Stimulated activated CD8-positive, alpha-beta memory T cell treated with anti-CD3 and anti-CD28 coated beads, Interleukin-15, amount 100 ng/mL, for 48 hours (primary cell): ENCODE data around the gene PKP4.

ENCODE experiments used
- DNase-seq, 2 donors: peaks; one replicate each; pipeline ENCODE4 v3.0.0-alpha.2; 2020; ENCODE audit warnings: low read depth in 2 of 2

Gene PKP4

DNA sequence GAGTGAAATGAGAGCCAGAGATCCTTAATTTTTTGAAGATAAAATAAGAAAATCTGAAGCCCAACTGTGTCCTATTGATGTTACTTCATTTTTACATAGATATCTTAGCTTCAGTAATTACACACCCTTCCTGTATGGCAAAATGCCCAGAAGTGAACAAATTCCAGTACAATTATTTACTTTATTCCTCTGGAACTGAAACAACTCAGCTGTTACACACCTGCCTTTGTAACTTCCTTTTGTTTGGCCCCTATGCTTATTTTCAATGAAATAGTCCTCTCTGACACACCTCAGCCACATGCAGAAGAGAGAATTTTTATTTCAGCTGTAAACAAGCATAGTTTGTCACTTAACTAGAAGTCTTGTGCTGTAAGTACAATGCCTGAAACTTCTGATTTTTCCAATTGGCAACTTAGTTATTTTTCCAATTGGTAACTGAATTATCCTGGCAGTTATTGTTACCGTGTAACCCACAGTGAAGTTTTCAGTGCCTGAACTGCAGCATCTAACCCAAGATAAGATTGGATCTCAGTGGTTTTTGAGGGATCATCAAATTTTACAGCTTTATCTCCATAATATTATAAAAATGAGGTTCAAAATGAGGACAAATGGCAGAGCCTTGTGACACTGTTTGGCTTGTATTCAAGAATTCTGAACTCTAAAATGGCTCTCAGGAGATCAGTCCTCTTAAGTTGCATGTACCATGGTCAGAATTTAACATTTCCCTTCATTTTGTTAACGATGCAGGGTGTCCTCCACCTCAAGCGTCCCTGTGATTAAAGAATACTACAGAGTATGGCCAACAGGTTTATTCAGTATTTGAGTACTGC lies 82.6 kb downstream of the PKP4 start:
- no peak for DNase-seq

DNA sequence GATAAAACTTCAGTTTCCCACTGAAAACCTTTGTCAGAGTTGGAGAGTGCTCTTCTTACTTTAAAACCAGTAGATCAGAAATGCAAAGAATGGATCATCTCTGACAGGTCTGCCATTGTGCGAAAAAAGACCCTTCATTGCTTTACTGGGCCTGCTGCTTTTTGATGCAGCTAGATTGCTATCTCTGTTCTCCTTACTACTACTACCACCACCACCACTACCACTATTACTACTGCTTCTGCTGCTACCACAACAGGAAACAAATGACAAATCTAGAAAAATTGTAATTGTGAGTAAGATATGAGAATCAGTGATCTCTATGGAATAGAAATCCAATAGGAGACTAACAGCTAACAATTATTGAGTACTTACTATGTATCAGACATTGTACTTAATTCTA lies 85.8 kb downstream of the PKP4 start:
- DNase-seq: no peak

DNA sequence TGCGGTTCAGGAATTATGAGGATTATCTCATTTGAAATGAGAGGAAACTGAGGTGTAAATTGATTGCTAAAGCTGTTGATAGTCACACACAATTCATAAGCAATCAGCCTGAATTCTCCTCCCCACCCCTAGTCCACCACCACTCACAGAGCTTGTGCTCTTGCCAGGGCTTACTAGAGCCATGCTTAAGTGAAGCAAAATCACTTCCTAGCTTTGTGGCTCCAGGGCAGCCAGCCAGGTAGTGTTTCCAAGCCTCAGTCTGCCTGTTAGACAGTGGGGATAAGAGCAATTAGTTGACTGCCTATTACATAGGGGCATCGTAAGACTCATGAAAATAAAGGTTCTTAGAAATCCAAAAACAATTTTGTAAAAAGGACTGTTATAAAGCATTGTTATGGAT lies 87.2 kb downstream of the PKP4 start:
- no peak for DNase-seq

DNA sequence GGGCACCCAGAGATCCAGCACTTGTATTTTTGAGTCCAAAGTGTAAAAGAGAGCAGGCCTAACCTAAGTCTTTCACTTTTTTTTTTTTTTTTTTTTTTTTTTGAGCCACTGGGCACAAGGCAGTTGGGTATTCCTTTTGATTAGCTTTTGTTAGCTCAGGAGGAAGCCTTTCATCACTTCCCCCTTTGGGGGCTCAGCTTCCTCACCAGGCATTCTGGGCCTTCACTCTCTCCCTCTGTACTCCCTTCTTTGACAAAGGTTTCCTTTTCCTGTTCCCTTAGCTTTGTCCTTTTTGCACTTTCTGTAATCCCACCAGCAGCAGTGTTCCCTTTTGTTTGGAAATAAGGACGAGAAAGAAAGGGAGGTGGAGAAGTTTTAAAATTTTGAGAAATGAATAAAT lies 88.2 kb downstream of the PKP4 start:
- DNase-seq: no peak

DNA sequence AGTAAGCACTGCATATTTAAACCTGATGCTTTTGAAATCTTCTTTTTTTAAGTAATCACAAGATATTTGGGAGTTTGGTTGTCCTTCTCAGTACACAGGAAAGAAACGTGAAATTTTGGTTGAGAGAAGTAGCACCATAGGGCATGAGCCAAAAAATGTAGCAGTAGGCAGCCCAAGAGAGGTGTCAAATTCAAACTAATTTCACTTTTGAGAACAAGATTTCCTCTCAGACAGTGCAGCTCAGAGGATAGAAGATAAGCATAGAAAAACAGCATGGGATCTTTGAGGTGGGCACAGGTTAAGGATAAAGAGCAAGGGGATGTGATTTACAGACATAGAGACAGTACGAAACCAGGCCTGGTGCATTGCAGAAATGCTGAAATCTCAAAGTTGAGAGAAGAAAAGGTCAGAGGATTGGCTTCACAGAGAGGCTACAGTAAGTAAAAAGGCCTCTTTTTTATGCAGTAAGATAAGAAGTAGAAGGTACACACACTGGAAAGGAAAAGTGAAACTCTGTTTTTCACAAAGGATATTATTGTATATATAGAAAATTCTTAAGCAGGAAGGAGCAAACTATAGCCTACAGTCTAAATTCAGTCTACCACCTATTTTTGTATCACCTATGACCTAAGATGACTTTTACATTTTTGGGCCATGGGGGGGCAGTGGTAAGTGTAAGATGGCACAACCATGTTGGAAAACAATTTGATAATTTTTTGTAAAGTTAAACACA lies 89.8 kb downstream of the PKP4 start:
- no peak for DNase-seq

DNA sequence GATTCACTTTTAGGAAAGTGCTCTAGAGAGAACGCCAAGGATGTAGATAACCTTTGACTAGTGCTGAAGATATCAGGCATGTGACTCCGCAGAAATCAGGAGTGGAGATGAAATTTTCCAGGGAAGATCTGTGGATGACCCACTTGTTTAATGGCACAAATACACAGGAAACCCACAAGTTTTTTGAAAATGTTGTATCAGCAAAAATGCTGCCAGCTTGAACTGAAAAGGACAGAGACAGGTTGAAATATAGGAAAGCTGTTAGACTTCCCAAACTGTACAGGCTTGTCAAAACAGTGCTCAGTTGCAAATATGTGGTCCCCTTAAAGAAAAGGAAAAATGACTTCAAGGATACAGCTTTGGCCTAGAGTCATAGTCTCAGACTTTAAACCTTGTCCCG lies 96.5 kb downstream of the PKP4 start:
- no peak for DNase-seq

DNA sequence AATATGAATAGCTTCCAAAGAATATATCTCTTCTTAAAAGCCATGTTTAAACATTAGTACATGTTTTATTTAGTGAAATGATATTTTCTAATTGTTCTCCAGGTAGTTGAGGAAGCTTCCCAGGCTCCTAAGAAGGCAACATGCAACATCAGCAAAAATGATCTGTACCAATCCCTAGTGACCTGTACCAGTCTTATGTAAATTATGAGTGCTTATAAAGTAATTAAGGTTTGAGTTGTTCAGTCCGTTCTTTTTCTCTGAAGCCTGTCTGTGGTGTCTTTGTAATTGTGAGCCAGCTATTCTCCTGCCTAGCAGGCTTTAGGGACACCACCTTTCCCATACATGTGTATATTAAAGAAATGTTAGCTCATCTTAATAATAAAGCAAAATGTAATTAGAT lies 98.2 kb downstream of the PKP4 start:
- DNase-seq: no peak

DNA sequence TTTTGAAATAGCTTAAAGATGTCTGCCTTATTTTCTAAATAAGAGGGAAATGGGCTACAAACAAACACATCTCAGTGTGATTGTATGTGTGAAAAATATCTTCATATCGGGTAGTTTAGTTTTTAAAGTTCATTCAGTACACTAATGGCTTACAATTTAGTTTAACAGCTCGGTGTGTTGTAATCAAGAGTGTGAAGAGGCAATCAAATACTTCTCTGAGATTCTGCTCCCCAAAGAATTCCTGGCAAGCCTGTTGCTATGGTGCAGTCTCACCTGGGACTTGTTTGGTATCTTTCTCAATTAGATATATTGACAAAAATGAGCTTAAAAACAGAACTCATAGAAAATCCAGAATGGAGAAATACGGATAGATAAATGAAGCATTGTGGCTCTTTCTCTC lies 99.4 kb downstream of the PKP4 start:
- no peak for DNase-seq

DNA sequence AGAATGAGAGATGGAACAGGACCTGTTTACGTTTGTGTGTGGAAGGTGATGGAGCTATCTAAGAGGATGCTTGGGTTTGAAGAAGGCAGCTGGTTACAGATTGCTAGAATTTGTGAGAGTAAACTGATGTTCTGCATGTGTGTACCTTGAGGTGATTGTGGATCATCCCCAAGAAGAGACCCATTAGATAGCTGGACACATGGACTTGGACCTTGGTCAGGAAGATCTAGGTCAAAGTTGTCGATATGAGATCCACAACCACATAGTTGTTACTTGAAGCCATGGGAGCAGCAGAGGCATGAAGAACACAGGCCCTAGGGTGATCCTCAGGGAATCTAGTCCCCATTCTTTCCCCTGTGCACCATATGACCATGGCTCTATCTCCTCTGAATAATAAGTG lies 101.0 kb downstream of the PKP4 start:
- DNase-seq: no peak

DNA sequence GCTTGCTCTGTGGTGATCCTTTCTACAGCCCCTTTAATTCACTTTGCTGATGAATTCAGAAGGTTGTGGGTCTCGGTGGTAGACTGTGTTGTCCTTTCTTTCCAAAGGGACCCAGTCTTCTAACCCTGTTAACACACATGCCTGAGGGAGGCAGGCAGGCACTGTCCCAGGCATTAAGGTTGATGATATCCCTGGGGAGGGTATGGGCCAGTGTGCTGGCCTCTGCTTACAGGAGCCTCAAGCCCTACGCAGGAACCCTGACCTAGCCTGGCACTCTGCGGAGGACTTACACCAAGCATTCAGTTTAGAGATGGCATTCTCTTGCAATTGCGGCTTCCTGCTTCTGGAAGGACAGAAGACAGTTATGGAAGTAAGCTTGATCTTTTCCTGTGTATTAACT lies 102.5 kb downstream of the PKP4 start:
- DNase-seq: no peak

DNA sequence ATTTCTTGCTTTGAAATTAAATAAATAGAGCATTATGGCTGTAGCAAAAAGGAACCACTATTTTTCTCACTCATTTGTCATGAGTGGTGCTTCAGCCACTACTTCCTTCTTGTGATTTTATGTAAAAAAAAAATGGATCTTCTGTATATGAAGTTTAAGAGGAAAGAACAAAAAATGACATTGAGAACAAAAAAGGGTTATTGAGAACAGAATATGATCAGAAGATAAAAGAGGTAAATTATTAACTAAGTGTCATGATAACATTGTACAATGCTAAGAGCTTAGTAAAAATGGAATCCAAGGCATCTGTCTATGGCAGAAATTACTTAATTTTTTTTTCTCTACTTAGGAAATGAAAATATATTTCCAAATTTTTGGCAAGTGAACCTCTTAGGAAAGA lies 103.5 kb downstream of the PKP4 start:
- DNase-seq: no peak

DNA sequence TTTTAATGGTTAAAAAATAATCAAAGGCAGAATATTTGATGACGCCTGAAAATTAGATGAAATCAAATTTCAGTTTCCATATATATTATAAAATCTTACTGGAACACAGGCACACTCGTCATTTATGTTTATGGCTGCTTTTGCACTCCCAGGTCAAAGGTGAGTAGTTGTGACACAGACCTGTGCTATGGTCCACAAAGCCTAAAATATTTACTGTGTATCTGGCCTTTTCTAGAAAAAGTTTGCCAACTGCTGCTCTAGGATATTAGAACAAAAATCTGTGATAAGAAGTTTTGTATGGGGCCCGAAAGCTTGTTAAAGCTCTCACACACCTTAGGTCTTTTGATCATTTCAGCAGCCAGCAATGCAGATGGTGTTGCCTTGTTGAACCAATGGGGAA lies 104.3 kb downstream of the PKP4 start:
- no peak for DNase-seq

DNA sequence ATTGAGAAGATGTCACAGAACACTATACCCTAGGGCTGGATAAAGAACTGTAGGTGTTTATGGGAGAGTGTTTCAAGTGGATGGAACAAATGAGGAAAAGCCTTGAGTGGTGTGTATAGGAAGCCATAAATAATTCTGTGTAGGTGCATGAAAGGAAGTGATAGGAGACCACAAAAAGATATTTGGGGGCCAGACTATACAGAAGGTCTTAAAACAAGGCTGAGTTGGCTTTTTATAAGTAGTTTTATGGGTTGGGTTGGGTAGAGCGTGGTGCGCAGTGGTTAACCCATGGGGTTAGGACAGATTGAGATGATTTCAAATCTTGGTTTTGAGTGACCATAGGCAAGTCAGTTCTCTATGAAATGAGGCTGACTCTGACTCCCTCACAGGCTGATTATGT lies 110.5 kb downstream of the PKP4 start:
- DNase-seq: no peak

DNA sequence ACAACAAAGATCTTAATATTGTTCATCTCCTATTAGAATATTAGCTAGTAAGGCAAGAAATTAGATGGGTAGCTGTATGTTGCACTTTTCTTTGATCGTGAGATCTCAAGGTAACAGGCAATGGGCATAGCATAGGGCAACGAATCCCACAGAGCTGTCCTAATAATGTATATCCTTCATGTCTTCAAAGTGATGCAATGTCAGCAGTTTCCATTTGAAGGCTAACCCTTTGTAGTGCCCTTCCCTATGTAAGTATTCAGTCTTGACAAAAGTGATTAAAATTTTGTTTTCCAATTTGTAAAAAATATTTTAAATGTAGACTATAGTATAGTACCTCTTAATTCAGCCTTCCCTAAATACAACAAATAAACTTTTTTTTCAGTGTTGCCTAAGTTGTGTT lies 112.5 kb downstream of the PKP4 start:
- DNase-seq: no peak

DNA sequence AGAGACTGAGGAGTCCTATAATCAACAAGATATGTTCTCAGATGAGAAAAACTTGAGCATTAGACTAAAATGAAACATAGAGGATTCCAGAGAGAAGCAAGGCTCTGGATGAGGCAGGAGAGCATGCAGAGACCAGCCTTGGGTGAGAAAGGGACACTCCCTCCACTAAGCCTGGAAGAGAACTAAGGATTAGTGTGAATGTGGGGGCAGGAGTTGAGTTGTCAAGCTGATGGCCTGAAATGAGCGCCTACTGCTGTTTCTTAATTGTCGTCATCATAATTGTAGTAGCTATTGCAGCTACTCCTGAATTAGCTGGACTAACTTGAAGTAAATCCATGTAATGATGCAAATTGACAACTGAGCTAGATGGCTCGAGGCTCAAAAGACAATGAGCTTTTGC lies 114.1 kb downstream of the PKP4 start:
- DNase-seq: no peak

DNA sequence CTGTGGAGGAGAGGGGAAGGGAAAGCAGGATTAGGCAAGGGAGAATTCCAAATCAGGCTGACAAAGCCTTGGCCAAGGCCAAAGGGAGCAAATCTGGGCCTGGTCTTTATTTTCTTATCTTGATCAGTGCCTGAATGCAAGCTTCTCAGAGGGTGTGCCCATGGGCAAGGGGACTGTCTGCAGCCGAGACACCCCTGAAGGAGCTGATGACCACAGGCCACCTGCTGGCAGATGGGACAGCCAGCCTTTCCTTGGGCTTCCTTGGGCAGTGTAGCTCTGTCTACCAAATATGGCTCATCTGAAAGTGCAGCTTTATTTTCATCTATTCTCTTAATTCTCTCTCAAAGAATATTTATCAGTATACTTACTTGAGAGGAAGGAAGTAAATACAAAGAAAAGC lies 117.0 kb downstream of the PKP4 start:
- DNase-seq: no peak

DNA sequence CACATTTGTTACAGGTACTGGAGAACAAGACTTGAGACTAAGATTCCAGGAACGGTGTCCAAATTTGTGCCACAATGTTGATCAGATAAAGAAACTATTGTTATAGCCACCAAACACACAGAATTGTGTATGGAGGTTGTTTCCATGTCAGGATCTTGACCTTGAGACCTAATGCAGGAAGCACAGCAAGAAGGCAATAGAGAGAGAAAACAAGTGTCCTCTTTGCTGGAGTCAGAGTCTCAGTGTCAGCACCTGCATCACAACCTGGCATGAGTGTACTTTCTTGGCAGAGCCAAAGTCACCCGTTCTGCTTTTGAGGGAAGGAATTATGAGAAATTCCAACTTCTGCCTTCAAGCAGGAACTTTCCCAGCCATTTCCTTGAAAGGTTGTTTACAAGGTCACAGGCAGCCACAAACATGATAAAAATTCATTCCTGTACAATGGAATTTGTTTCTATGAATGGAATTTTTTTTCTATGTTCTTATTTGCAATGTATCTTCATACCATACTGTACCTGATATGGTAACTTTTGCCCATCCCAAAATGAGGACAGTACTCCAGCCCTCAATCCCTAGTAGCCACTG lies 118.4 kb downstream of the PKP4 start:
- DNase-seq: no peak

DNA sequence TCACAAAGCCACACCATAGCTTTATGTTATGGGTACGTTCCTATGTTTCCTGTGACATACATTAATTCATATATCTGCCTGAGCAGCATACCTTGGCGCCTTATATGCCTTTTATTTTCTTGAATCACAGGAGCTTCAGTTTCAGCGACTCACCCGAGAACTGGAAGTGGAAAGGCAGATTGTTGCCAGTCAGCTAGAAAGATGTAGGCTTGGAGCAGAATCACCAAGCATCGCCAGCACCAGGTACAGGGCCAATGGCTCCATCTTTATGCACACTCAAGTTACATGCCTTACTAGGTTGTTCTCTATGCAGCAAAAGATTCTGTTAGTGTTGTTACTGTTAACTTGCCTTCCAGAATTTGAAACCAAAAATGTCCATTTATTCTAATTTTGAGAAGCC lies 120.4 kb downstream of the PKP4 start:
- no peak for DNase-seq

DNA sequence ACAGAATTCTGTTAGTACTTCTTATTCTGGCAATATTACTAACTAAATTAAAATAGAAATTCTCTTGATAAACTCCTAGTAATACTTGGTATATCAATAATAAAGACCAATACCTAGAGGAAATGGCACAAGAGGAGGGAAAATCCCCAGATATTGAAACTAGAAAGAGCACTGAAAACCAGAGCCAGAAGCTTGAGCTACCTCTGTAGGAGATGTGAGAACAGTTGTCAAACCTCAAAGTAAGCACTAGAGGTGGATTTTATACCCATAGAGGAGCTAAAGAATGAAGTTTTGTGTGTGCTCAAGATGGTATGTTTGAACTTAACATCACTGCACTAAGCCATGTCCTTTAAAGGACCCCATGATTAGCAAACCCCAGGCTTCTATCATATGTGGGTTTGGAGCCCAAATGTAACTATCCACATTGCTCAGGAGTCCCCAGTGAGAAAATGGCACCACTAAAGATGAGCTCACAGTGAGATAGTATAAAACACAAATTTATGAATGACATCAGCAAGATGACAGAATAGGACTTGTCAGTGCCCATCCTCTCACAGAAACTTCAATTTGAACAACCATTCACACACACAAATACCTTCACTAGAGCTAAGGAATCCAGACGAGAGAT lies 122.1 kb downstream of the PKP4 start:
- no peak for DNase-seq

DNA sequence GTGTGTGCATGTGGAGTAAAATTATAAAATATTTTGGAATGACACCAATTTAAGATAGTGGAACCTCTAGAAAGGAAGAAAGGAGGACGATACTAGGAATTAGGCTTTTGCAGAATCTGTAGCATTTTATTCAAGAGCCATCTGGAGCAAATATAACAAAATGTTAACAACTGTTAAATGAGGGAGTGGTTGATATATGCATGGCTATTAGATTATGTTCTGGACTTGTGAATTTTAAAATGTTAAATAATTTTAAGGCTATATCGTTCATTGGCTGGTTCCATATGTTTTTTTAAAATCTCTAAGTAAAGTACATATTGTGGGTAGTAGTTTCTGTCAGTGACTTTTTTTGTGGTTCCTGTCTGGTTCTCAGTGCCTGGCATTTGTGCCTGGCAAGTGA lies 123.2 kb downstream of the PKP4 start:
- no peak for DNase-seq

DNA sequence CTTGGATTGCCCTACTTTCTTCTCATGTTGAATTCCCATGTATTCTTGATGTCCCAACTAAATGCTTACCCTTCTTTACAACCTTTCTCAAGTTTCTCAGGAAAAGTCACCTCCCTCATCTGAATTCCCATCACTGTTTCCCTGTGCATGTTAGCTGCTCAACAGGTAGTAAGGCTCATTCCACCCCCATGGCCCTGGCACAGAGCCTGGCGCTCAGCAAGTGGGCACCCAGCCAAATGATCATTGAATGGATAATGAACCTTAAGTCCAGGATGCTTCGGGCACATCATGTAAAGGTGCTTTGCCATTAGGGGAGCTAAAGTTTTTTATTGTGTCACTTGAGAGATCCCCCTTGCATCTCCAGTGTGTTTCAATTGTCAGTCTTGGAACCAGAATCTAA lies 124.0 kb downstream of the PKP4 start:
- DNase-seq: no peak

DNA sequence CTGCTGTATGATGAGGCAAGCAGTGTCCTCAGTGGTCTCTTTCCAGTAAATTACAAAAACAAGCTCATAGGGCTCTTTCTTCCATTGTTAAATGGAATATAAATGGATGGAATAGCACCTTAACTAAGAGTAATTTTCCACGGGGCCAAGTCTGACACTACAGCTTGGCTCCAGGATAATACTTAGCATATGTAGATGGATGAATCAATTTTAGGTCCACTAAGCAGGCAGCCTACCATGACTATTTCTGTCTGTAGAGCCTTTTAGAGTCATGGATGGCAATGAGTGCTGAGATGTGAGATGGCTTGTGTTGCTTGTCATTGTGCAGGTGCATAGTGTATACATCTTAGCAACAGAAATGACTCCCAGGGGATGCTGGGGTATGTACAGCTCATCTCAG lies 125.9 kb downstream of the PKP4 start:
- no peak for DNase-seq

DNA sequence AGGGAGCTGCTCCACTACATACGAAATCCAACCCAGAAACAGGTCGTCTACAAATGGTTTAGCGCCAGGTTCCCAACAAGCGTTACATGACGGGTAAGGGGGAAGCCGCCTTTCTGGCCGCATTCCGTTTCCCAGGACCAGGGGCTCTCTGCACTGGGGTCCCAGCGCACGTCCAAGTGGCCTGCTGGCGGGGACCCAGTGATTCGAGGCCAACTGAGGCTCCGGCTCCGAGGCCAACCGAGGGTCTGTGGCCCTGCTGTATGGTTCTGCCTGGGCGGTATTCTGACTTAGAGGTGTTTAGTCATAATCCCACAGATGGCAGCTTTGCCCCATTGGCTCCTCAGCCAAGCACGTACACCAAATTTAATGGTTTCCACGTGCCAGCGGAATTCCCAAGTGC lies 127.2 kb downstream of the PKP4 start:
- DNase-seq: no peak
